HG03025 (cell line): ENCODE measurements around the gene MGAT4A.
"Not testable (repeated sequence)": the region's sequence is repeated elsewhere in the genome, so short reads cannot be mapped to it uniquely, and the experiment has no call there.

Experiments
- ATAC-seq: cut with Tn5 transposase; IDR thresholded peaks from one replicate; pipeline ENCODE4 v1.9.1; 2021; ENCODE audit warnings: mild to moderate bottlenecking, moderate library complexity; ENCODE audit not compliant: unreplicated experiment, low FRiP score

The MGAT4A gene

DNA sequence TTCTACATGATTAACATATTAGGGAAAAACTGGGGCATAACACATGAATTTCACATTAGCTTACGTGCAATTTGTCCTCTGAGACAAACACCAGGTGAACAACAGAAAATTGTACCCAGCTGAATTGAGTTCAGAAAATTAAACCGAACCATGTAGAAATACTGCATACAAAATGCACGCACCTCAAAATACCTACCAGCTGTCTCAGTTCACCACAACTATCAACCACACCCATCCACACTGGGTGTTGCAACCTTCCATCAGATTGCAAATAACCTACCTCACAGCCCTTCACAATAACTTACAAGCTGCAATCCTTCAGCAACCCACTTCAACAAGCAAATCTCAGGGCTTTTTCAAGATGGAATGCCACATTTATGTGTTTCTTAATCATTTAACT, 66.6 kb downstream of the MGAT4A start:
- ATAC-seq: no peak

DNA sequence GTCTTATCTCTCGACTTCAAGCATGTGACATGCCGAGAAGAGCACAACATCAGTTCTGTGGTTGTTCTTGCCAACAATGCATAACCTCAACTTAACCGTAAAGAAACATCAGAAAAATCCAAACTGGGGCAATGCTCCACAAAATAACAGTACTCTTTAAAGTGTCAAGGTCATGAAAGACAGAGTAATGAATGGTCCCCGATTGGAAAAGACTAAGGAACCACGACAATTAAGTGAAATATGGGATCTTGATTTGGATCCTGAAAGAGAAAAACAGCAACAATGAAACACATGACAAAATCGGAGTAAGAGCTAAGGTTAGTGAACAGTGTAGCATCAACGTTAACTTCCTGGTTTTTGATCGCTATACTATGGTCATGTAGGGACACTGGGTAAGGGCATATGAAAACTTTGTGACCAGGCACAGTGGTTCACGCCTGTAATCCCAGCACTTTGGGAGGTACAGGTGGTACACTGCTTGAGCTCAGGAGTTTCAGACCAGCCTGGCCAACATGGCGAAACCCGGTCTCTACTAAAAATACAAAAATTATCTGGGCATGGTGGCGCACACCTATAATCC, 67.3 kb downstream of the MGAT4A start:
- no peak for ATAC-seq

DNA sequence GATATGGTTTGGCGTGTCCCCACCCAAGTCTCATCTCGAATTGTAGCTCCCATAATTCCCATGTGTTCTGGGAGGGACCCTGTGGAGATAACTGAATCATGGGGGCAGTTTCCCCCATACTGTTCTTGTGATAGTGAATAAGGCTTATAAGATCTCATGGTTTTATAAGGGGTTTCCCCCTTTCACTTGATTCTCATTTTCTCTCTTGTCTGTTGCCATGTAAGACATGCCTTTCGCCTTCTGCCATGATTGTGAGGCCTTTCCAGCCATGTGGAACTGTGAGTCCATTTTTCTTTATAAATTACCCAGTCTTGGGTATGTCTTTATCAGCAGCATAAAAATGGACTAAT, 71.5 kb downstream of the MGAT4A start:
- not testable (repeated sequence) for ATAC-seq

DNA sequence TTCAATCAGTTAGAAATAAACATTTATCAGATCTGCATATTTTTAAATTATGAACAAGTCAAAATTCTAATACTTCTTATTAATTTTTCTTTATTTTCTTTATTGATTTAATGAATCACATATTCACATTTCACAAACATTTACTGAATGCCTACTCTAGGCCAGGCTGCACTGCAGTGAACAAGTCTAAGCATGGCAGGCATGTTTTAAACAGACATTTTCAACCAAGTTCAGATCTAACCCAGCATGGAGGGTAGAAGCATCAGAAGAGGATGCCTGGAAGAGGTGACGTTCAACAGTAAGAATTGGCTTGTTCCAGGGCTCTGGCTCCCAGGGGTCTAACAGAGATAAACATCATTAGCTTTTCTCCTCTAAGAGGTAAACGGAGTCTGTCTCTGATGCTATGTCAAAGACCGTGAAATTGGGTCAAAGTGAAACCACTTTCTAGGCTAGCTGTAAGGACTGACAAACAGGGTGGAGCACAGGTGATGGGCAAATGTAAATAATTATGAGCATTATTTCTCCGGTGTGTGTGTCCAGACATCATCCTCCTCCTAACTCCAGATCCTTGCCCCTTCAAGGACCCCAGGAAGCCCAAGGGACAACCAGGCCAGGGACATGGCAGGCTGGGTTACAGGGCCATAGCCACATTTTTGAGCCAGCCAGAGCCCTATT, 72.0 kb downstream of the MGAT4A start:
- no peak for ATAC-seq

DNA sequence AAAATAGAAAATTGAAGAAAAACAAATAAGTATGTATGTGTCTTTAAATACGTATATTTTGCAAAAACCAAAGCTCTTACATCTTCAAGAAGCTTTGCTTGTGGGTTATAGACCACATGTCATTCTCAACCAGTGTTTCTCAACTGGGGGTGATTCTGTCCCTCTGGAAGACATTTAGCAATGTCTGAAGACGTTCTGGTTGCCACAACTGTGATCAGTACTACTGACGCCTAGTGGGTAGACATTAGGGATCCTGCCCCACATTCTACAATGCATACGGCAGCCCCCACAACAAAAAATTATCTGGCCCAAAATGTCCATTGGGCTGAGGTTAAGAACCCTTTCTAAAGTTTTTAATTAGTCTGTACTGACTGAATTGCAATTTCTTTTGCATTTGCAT, 74.1 kb downstream of the MGAT4A start:
- ATAC-seq: no peak

DNA sequence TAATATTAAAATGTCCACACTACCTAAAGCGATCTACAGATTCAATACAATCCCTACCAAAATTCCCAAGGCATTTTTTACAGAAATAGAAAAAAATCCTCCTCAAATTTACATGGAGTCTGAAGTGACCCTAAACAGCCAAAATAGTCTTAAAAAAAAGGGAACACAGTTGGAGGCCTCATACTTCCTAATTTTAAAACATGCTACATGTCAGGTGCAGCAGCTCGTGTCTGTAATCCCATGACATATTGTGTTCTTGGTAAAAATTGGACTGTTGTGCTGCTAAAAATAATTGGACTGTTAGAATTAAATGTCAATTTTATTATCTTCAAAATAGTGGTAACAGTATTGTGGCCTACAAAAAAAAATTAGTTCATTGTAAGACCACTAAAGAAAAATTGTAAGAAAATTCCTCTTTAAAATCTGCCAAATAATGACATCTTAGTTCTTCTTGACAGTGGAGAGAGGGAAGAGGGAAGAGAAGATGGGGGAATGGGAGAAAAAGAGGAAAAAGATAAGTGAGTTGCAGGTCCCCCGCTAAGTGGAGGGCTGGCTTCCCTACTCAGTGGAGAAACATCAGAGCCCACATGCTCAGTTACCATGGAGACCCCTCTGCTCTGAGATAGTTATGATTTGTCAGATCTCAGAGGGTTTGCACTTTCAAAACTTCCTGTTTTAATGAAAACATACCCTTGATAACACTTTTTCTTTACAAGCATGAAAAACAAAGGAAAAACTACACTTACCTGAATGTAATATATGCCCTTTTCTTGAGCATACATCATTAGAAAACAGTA, 76.0 kb downstream of the MGAT4A start:
- ATAC-seq: no peak

DNA sequence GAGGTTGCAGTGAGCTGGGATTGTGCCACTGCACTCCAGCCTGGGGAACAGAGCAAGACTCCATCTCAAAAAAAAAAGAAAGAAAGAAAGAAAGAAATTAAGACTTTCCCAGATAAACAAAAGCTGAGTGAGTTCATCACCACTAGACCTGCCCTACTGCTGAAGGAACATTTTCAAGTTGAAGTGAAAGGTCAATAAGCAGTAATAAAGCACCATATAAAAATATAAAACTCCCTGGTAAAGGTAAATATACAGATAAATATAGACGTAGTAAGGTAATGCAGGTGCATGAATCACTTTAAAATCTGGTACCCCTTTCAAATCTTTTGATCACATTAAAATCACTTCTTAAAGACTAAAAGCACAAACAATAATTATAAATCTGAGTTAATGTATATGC, 79.9 kb downstream of the MGAT4A start:
- ATAC-seq: no peak

DNA sequence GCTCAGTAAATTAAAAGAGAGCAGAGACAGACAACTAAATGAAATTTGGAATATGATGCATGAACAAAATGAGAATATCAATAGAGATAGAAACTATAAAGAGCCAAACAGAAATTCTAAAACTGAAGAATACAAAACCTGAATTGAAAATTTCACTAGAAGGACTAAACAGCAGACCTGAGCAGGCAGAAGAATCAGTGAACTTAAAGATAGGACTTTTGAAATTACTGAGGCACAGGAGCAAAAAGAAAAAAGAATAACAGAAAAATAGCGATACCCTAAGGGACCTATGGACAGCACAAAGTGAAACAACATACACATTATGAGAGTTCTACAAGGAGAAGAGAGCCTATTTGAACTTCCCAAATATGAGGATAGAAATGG, 80.9 kb downstream of the MGAT4A start:
- ATAC-seq: no peak

DNA sequence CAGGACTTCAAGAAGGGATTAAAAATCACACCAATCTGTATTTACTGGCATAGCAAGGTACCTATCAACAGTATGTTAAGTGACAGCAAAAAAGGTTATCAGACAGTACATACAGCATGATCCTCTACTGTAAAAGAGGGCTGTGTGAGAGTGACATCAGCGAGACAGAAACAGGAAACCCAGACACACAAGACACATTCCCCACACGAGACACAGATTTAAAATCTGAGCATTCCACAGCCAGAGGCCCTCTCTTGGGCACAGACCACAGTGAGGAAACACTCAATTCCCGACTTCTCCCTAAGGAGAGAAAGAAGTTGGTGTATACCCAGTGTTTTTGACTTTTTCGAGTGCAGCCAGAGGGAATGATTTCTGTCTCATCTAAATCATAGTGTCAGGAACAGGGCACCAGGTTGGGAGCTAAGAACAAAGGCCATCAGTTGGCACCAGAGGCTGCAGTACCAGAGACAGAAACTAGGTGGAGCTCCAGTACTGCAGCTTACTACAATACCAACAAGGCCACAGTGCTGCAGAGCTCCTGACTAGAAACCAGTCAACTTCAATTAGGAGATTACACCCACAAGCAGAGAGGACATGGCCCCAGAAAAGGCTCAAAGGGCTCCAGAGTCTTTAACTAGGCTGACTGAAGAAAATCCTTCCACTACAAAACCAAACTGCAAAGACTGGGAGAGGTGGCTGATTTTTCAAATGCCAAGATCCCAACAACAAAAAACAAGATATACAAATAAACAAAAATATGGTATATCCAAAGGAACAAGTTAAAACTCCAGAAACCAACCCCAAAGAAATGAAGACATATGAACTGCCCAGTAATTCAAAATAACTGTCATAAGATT, 81.6 kb downstream of the MGAT4A start:
- ATAC-seq: no peak

DNA sequence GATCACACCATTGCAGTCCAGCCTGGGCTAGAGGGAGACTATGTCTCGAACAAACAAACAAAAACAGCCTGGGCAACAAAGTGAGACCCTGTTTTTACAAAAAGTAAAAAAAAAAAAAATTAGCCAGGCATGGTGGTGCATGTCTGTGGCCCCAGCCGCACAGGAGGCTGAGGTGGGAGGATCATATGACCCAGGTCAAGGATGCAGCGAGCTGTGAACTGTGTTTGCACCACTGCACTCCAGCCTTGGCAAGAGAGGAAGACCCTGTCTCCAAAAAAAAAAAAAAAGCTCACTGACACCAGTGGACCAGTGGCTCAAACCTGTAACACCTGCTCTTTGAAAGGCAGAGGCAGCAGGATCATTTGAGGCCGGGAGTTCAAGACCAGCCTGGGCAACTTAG, 82.5 kb downstream of the MGAT4A start:
- no peak for ATAC-seq

DNA sequence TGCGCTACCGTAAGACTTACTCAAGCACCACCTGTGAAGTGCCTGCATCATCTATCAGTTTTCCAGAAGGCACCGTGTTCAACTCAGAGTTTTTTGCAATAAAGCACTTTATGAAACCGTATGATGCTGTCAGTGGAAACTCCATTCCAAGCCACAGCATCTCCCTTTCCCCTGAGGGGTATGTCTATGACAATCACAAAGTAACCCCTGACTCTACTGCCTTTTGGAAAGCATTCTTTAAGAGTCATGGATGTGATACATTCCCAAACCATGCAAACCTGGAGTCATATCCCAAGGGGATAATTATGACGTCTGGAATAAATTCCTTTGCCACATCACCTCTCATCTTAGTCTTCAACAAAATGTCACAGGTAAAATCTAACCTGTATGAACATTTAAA, 83.3 kb downstream of the MGAT4A start:
- ATAC-seq: no peak

DNA sequence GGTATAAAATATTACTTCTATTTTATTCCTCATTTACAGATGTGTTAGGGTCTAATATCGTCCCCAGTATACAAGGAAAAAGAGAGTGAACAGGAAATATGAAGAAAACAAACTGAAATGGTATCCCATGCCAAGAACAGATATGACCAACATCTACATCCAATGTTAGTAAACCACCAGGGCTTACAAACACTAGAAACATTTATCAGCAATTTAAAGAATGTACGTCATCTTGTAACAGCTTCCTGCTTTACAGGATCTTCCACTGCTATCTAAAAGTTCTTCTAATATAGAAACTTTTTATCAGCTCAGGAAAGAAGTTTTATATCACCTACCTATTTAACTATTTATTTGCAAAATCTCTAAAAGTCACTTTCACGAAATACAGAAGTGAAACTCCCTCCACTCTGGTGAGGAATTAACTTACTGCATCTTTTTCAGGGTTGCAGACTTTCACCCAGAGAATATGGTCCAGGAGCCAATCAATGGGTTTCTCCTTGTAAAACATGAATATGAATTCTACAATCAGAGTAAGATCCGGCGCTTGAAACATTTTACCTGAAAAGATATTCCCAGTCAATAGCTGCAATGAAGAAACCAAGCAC, 87.3 kb downstream of the MGAT4A start:
- ATAC-seq: no peak

DNA sequence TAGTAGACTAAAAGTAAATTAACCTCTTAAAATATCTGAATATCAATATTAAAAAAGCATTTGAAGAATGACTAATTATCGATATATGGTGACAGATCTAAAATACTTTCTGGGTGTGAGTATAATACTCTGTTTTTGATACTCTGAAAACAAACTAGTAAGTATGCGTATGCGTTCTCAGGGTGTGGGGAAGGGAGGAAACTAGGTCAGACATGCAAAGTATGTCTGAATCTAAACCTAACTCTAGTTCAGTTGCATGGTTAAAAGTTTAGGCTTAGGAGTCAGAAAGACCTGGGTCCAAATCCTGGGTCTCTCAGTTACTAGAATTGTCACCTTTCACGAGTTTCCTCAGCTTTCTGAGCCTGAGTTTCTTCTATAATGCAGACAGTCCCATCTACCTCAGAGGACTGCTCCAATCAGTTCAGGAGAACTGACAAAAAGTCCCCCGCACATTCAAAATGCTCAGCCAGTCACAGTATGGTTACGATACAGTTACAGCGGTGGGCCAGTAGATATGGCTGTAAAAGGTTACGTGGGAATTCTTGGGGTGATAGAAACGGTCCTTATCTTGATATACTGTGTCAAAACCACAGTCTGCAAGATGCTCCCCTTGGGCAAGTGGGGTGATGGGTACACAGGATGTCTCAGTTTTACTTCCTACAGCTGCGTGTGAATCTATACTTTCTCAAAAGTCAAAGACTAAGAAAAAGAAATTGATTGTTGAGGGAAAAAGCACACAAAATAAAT, 93.4 kb downstream of the MGAT4A start:
- peak; percentile 72 for ATAC-seq

DNA sequence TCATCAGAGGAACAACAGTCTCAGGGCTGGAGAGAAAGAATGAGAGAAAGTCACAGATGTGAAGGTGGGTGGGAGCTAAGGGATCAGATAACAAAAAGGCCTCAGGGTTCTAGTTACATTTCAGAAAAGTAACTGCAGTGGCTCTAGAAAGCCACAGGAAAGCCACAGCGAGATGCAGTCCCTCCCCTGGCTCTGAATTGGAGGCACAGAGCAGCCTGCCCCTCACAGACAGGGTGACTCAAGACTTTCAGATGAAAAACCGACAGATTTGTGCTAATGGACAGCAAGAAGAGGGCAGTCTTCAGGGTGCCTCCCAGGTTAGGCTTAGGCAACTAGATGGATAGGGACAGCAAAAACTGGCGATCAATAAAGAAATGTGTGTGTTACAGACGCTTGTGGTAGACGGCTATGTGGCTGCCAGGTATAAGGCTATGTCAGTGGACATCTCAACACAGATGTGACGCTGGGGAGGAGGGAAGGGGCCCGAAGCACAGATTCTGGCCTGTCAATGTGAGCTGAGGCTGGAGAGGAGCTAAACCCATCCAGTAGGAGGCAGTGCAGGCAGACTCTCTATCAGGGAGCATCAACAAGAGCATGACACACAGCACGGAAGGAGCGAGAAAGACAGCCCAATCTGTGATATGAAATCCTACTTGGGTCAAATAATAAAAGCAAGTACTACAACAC, 96.4 kb downstream of the MGAT4A start:
- no peak for ATAC-seq

DNA sequence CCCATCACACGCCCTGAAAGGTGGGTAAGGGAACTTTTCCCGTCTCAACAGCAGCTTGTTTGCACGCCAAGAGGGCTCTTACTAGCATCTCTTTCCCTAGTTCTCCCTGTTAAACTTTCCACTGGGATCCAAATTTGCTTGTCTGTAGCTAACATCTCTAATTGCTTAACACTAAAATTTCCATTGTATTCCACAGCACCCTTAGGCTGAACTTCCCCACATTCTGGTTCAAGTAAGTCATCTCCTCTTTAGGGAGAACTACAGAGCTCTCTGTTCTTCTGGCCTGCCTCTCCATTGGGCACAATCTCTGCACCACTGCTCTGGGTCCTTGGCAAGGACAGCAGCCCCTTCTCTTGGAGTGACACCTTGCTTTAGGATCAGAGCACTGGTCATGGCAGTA, 98.6 kb downstream of the MGAT4A start:
- no peak for ATAC-seq

DNA sequence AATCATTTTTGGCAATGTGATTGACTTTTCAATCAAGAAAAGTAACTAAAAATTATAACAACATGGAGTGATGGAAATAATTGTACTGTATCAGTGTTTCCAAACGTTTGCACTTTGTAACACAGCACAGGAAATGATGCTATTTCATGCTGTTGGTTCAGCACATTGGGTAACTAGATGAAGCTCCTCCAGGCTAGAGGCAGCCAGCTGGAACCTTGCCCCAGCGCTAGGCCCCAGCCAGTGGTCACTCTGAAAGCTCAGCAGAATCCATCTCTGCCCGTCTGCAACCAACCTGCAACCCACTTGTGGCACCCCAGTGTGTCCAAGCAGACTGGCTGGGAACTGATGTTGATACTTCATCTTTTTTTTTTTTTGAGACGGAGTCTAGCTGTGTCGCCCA, 107.3 kb downstream of the MGAT4A start:
- ATAC-seq: no peak

DNA sequence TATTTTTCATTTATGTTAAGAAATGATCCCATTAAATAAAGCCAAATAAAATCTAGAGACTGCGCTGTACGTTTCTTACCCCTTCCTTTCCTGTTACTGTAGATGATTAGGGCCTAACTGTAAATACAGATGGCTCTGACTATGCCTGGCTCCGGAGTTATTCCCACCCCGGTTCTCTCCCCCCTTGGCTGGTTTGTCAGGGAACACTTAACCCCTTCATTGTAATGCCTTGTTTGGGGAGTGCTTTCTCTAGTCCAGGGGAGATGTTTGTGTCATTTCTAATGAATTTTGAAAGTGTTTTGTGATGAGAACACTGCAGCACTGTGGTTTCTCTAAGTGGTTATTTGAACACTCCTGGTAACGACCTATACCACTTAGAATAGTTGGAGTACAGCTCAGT, 113.8 kb downstream of the MGAT4A start:
- no peak for ATAC-seq

DNA sequence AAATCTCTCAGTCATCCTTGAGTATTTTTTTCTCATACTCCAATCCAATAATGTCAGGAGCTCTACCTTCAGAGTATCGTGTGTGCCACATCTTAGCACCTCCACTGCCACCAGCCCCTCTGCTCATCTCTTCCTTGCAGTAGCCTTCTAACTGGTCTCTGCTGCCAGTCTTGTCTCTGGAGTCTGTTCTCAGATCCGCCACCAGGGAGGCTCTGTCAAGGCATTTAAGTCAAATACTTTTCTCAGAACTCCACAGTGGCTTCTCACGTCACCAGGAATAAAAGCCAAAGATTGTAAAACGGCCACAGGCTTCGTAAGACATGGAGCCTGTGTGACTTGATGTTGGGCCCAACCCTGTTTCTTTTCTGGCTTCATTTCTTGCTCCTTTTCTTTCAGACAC, 115.5 kb downstream of the MGAT4A start:
- no peak for ATAC-seq

DNA sequence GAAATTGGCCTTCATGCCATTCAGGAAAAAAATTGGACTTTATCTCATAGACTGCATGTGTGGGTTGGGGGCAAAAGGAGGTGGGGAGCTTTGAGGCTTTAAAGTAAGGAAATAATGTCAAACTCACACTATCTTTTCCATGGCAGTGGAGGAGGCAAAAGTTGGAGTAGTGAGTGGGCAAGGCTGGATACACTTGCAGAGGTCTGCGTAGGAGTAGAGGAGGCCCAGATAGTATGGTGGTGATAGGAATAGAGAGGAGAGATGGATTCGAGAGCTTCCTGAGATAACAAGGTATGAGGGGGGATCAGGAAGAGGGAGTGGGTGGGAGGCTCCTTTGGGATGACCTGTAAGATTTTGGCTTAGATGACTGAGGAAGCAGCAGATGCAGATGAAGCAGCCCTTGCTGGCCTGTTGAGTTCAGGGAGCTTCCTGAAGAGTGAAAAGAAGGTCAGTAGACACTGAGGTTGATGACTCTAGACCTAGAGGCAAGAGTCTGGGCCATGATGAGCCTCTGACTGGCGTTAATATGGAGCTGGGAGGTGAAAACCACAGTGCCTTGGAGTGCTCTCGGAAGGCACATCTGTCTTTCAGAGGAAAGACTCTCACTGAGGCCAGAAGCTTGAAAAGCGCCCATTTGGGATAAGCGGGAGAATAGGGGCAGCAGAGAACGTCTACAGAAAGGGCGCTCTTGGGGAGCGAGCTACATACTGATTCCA, 116.8 kb downstream of the MGAT4A start:
- no peak for ATAC-seq
